OCI-LY7 (cell line): ENCODE results near the gene ATG4A.

Source experiments
- EZH2phosphoT487 ChIP-seq: fragments of 200-600 bp; sonication (generic); IDR thresholded peaks from 2 replicates; pipeline ENCODE4 v1.6.1; 2018; ENCODE audit warnings: low read depth, borderline replicate concordance, mild to moderate bottlenecking, mixed run types, antibody characterized with exemption, low read length, moderate library complexity, mixed read lengths
- TF ChIP-seq, protein P1 (sequence below): fragments of 200-600 bp; sonication (generic); conservative IDR thresholded peaks from 2 replicates; pipeline ENCODE4 v1.5.1; 2014; ENCODE audit warnings: mild to moderate bottlenecking, antibody characterized with exemption, low read length, moderate library complexity, mixed read lengths

DNA sequence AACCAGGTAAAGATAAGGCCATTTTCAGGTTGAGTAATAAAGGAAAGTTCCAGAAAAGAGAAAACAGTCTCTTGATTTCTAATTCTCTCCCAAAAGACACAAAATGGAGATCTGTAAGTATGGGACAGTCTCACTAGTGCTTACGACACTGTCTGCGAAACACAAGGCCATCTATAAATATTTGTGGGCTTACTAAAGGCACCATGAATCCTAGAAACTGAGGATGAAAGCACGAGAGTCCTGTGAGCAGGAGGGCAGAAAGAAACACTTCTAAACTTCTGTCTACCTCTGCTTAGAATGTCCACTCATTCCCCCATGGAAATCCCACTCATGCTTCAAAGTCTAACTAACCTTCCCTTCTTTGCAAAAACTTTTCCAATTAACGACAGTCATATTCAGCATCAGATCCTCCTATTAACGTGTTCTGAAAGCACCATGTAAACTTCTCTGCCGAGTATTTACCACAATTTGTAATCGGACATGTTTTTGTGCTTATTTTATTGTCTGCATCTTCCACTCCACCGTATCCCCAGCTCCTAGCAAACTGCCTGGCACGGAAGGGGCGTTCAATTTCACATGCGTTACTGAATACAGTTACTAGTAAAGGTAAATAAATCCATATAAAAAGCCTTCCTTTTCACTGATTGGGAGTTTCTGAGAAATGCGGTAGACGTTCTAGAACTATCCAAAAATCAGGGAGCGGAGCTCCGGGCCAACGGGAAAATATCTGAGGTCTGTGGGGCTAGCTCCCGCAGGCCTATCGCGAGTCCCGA is 901 bp upstream of the ATG4A start:
- TF ChIP-seq, protein P1, sequence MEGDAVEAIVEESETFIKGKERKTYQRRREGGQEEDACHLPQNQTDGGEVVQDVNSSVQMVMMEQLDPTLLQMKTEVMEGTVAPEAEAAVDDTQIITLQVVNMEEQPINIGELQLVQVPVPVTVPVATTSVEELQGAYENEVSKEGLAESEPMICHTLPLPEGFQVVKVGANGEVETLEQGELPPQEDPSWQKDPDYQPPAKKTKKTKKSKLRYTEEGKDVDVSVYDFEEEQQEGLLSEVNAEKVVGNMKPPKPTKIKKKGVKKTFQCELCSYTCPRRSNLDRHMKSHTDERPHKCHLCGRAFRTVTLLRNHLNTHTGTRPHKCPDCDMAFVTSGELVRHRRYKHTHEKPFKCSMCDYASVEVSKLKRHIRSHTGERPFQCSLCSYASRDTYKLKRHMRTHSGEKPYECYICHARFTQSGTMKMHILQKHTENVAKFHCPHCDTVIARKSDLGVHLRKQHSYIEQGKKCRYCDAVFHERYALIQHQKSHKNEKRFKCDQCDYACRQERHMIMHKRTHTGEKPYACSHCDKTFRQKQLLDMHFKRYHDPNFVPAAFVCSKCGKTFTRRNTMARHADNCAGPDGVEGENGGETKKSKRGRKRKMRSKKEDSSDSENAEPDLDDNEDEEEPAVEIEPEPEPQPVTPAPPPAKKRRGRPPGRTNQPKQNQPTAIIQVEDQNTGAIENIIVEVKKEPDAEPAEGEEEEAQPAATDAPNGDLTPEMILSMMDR = no peak
- no peak for TF ChIP-seq EZH2phosphoT487
